CD14-positive monocyte (primary cell): ENCODE measurements around the gene ITPKA. TPM values are rescaled to one million over a fixed set of nuclear protein-coding genes. Genes with fewer than 3 reads are reported as not detected.

Experiments used
- DNase-seq, 3 donors: peaks; one replicate each; pipeline ENCODE4 v3.0.0-alpha.2; 2011 to 2022
- H2AFZ ChIP-seq: 2 replicates; pipeline ENCODE4 v1.6.0; 2012; ENCODE audit warnings: mild to moderate bottlenecking, low read depth, low read length, inconsistent platforms; ENCODE audit not compliant: insufficient read depth, poor library complexity, severe bottlenecking
- H3K27ac ChIP-seq, 2 donors: 1 replicate in 1 of 2; 2 replicates in 1 of 2; pipeline ENCODE4 v1.5.1; 2012 to 2013; ENCODE audit warnings: low read length in 2 of 2, control low read depth in 1 of 2, inconsistent platforms in 1 of 2, low read depth in 1 of 2, mild to moderate bottlenecking in 1 of 2
- H3K27me3 ChIP-seq, 2 donors: one replicate each; pipeline versions ENCODE4 v1.6.0 to v1.6.1; 2011 to 2013; ENCODE audit warnings: low read length in 2 of 2; ENCODE audit not compliant: control insufficient read depth in 2 of 2, insufficient read depth in 2 of 2
- H3K36me3 ChIP-seq, 2 donors: replicated peaks in 1 of 2; 1 replicate in 1 of 2; 2 replicates in 1 of 2; pipeline versions ENCODE4 v1.5.1 to v1.6.1; 2012 to 2013; ENCODE audit warnings: low read length in 2 of 2, control low read depth in 1 of 2, inconsistent platforms in 1 of 2, mild to moderate bottlenecking in 1 of 2; ENCODE audit not compliant: insufficient read depth in 2 of 2, control insufficient read depth in 1 of 2
- H3K4me1 ChIP-seq, 2 donors: 1 replicate in 1 of 2; 2 replicates in 1 of 2; pipeline versions ENCODE4 v1.5.1 to v1.6.1; 2012 to 2013; ENCODE audit warnings: low read length in 2 of 2, control low read depth in 1 of 2, inconsistent platforms in 1 of 2, mild to moderate bottlenecking in 1 of 2, moderate library complexity in 1 of 2; ENCODE audit not compliant: insufficient read depth in 2 of 2, control insufficient read depth in 1 of 2
- H3K4me2 ChIP-seq: replicated peaks from 2 replicates; pipeline ENCODE3; 2012; ENCODE audit warnings: low read length, moderate library complexity, mild to moderate bottlenecking; ENCODE audit not compliant: poor library complexity, severe bottlenecking; ENCODE audit errors: extremely low read depth
- H3K4me3 ChIP-seq, 3 experiments: fragments of 200-600 bp in 1 of 3; sonication (generic) in 1 of 3; replicated peaks in 1 of 3; 1 replicate in 2 of 3; 2 replicates in 1 of 3; pipeline ENCODE4 v1.5.1; 2011 to 2013; ENCODE audit warnings: low read length in 3 of 3, mild to moderate bottlenecking in 3 of 3, control low read depth in 2 of 3, low read depth in 2 of 3, inconsistent platforms in 1 of 3, moderate library complexity in 1 of 3
- H3K79me2 ChIP-seq: 2 replicates; pipeline ENCODE4 v1.6.0; 2012; ENCODE audit warnings: mild to moderate bottlenecking, control low read depth, inconsistent platforms, low read length, moderate library complexity; ENCODE audit not compliant: insufficient read depth
- H3K9ac ChIP-seq: 2 replicates; pipeline ENCODE4 v1.6.0; 2017; ENCODE audit warnings: low read length, mild to moderate bottlenecking; ENCODE audit not compliant: insufficient read depth, poor library complexity, severe bottlenecking
- H3K9me3 ChIP-seq, 2 donors: replicated peaks in 1 of 2; 1 replicate in 1 of 2; 2 replicates in 1 of 2; pipeline versions ENCODE4 v1.5.1 to v1.6.1; 2012 to 2013; ENCODE audit warnings: low read length in 2 of 2, control low read depth in 1 of 2; ENCODE audit not compliant: control insufficient read depth in 1 of 2, insufficient read depth in 1 of 2
- H4K20me1 ChIP-seq: 2 replicates; pipeline ENCODE4 v1.6.0; 2012; ENCODE audit warnings: mild to moderate bottlenecking, low read length, control low read depth, moderate library complexity; ENCODE audit not compliant: insufficient read depth
- H3K27ac Mint-ChIP-seq, 7 donors: one replicate each; pipeline ENCODE4 v1.8.0; 2020; ENCODE audit warnings: mild to moderate bottlenecking in 7 of 7, mixed read lengths in 7 of 7, moderate library complexity in 6 of 7, inconsistent platforms in 2 of 7
- H3K27me3 Mint-ChIP-seq, 3 donors: one replicate each; pipeline ENCODE4 v1.8.0; 2021 to 2022; ENCODE audit warnings: low read depth in 3 of 3, mild to moderate bottlenecking in 3 of 3, mixed read lengths in 3 of 3, moderate library complexity in 3 of 3, inconsistent platforms in 1 of 3
- H3K36me3 Mint-ChIP-seq, 2 donors: one replicate each; pipeline ENCODE4 v1.8.0; 2020; ENCODE audit warnings: mixed read lengths in 2 of 2, inconsistent platforms in 1 of 2, mild to moderate bottlenecking in 1 of 2
- H3K4me1 Mint-ChIP-seq: one replicate; pipeline ENCODE4 v1.8.0; 2020; ENCODE audit warnings: mild to moderate bottlenecking, mixed read lengths
- H3K4me3 Mint-ChIP-seq, 2 donors: one replicate each; pipeline ENCODE4 v1.8.0; 2020; ENCODE audit warnings: mild to moderate bottlenecking in 2 of 2, mixed read lengths in 2 of 2, moderate library complexity in 1 of 2
- H3K9me3 Mint-ChIP-seq, 7 donors: one replicate each; pipeline ENCODE4 v1.8.0; 2020 to 2022; ENCODE audit warnings: mixed read lengths in 7 of 7, mild to moderate bottlenecking in 6 of 7, moderate library complexity in 6 of 7, inconsistent platforms in 2 of 7
- WGBS: methylation state at CpG from one replicate; pipeline ENCODE4 v1.1.5; 2013; ENCODE audit warnings: missing lambda C conversion rate; ENCODE audit not compliant: insufficient coverage; 5-methylcytosine and 5-hydroxymethylcytosine counted together
- intact Hi-C, 2 donors: fragments of 100-400 bp; cut with micrococcal nuclease; formaldehyde crosslinking; loops; one replicate each; pipeline versions ENCODE4 v1.15.0 to v1.15.1; 2023
- polyA plus RNA-seq, 3 donors: library from polyadenylated mRNA; depleted of rRNA in 1 of 3; unstranded in 2 of 3; stranded (reverse) in 1 of 3; fragments of 300-500 nt in 2 of 3; fragments of >200 nt in 1 of 3; fragmentation: Illumina TruSeq in 2 of 3; gene quantifications; 1 replicate in 2 of 3; 2 replicates in 1 of 3; pipeline ENCODE4 v1.2.3, GENCODE V29; 2012 to 2021
- TF ChIP-seq, protein P1 (sequence below): fragments of 200-600 bp; IDR thresholded peaks from one replicate; pipeline ENCODE4 v1.8.0; 2022; ENCODE audit warnings: antibody characterized with exemption, mild to moderate bottlenecking

Gene ITPKA
- polyA plus RNA-seq, 3 donors: 0.31 TPM; not detected in 2

DNA sequence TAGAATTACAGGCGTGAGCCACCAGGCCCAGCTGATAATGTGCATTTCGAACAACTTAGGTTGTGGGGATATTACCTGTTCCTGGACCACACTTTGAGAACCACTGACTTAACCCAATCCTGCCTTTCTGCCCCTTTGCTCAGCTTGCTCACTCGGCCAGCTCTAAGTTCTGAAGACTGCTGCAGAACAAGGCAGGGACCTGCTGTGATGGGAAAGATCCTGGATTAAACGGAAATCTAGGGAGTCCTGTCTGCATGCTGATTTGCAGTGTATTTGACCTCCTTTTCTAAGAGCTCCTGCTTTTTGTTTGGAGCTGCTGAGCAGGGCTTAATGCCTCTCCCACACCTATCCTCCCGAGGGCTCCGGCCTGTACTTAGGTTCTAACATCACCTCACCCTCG is 17.1 kb downstream of the ITPKA start:
- TF ChIP-seq, protein P1, sequence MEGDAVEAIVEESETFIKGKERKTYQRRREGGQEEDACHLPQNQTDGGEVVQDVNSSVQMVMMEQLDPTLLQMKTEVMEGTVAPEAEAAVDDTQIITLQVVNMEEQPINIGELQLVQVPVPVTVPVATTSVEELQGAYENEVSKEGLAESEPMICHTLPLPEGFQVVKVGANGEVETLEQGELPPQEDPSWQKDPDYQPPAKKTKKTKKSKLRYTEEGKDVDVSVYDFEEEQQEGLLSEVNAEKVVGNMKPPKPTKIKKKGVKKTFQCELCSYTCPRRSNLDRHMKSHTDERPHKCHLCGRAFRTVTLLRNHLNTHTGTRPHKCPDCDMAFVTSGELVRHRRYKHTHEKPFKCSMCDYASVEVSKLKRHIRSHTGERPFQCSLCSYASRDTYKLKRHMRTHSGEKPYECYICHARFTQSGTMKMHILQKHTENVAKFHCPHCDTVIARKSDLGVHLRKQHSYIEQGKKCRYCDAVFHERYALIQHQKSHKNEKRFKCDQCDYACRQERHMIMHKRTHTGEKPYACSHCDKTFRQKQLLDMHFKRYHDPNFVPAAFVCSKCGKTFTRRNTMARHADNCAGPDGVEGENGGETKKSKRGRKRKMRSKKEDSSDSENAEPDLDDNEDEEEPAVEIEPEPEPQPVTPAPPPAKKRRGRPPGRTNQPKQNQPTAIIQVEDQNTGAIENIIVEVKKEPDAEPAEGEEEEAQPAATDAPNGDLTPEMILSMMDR: no peak
- H3K27me3 ChIP-seq: peaks cover 17 to 51% of the 10 kb centered on the region in 2 donors
- intact Hi-C loops: no loop called here
- Mint-ChIP-seq H3K4me3 (peak overlapping the region in 1 of 2 donors; percentile 72), H3K4me1 (peaks cover 24% of the 10 kb centered on the region), H3K36me3 (peaks cover 3 to 8% of the 10 kb centered on the region in 2 donors), H3K9me3 (peaks cover 0 to 12% (median 9%) of the 10 kb centered on the region in 7 donors), H3K27me3 (peaks cover 45 to 55% (median 53%) of the 10 kb centered on the region in 3 donors), H3K27ac (no peak overlapping the region)
- H3K4me1 ChIP-seq: peaks cover 23 to 29% of the 10 kb centered on the region in 2 donors
- WGBS: 81% methylated on average over 6 of the region's 7 CpGs
- no peak overlapping the region for H2AFZ ChIP-seq
- no peak for DNase-seq
- H3K79me2 ChIP-seq: no peaks in the 10 kb centered on the region
- H3K4me3 ChIP-seq: no peak overlapping the region
- no peaks in the 10 kb centered on the region for H4K20me1 ChIP-seq
- H3K27ac ChIP-seq: no peak overlapping the region
- H3K9ac ChIP-seq: no peak overlapping the region
- no peaks in the 10 kb centered on the region for H3K36me3 ChIP-seq
- no peak overlapping the region for H3K4me2 ChIP-seq
- peaks cover 0 to 14% of the 10 kb centered on the region in 2 donors for H3K9me3 ChIP-seq

DNA sequence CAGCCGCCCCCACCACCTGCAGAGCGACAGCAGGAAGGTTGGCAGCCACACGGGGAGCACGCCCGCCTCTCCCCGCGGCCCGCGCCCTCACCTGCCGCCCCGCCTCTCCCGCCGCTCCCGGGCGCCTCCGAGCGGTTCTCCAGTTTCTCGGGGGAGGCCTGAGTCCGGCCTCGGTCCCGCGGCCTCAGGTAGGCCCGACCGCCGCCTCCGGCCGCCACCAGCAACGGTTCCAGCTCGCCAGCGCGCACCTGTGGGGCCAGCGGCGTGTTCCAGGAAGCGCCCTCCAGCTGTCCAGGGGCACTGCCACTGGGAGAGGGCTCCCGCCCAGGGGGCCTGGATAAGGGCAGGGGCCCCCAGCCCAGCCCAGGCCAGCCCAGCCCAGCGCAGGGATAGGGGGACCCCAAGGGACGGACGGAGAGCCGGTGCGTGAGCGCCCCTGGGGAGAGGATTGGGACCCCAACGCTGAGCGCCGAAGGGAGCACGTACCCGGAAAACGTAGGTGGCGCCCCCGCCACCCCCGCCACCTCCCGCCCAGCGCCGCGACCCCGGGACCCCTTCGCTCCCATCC is 17.7 kb downstream of the ITPKA start:
- no peaks in the 10 kb centered on the region for H3K36me3 ChIP-seq
- H3K27ac Mint-ChIP-seq: no peak overlapping the region
- intact Hi-C loops: no loop called here
- H3K4me3 ChIP-seq: no peak overlapping the region
- DNase-seq: no peak
- peaks cover 0 to 12% (median 9%) of the 10 kb centered on the region in 7 donors for H3K9me3 Mint-ChIP-seq
- no peak overlapping the region for H3K9ac ChIP-seq
- H3K4me3 Mint-ChIP-seq: no peak overlapping the region
- TF ChIP-seq, protein P1: no peak
- peaks cover 43 to 54% (median 53%) of the 10 kb centered on the region in 3 donors for H3K27me3 Mint-ChIP-seq
- peaks cover 24% of the 10 kb centered on the region for H3K4me1 Mint-ChIP-seq
- no peaks in the 10 kb centered on the region for H4K20me1 ChIP-seq
- H3K27me3 ChIP-seq: peaks cover 17 to 51% of the 10 kb centered on the region in 2 donors
- H2AFZ ChIP-seq: peak overlapping the region; percentile 81
- WGBS: 10% methylated on average over 54 of the region's 56 CpGs
- peak overlapping the region; percentile 83 for H3K4me2 ChIP-seq
- H3K4me1 ChIP-seq: peaks cover 23 to 29% of the 10 kb centered on the region in 2 donors
- H3K79me2 ChIP-seq: no peaks in the 10 kb centered on the region
- peaks cover 8% of the 10 kb centered on the region in 2 donors for H3K36me3 Mint-ChIP-seq
- H3K9me3 ChIP-seq: peaks cover 0 to 14% of the 10 kb centered on the region in 2 donors
- H3K27ac ChIP-seq: no peak overlapping the region
